HG03095 (cell line): Measurements from ENCODE around the gene HADH.

ENCODE experiments used
- ATAC-seq: cut with Tn5 transposase; IDR thresholded peaks from one replicate; pipeline ENCODE4 v1.9.1; 2021; ENCODE audit warnings: moderate library complexity; ENCODE audit not compliant: unreplicated experiment

HADH gene

GRCh38 chr4:108055787-108056186 is 66.1 kb downstream of the HADH start:
- ATAC-seq = no peak

GRCh38 chr4:108056418-108056817 is 66.7 kb downstream of the HADH start:
- no peak for ATAC-seq

- ATAC-seq = no peak
Observed at GRCh38 chr4:108058685-108059440, 69.2 kb downstream of the HADH start.

- ATAC-seq = no peak
Observed at GRCh38 chr4:108060164-108060563, 70.5 kb downstream of the HADH start.

- no peak for ATAC-seq
Observed at GRCh38 chr4:108060686-108061321, 71.1 kb downstream of the HADH start.

GRCh38 chr4:108068442-108068841 is 78.8 kb downstream of the HADH start:
- no peak for ATAC-seq

GRCh38 chr4:108070775-108071174 is 81.1 kb downstream of the HADH start:
- no peak for ATAC-seq

- ATAC-seq = no peak
Observed at GRCh38 chr4:108072300-108072699, 82.6 kb downstream of the HADH start.

- no peak for ATAC-seq
Observed at GRCh38 chr4:108078024-108078733, 88.5 kb downstream of the HADH start.

GRCh38 chr4:108080747-108081146 is 91.1 kb downstream of the HADH start:
- no peak for ATAC-seq

GRCh38 chr4:108081256-108081655 is 91.6 kb downstream of the HADH start:
- no peak for ATAC-seq
